CD4-positive, alpha-beta T cell treated with Interleukin-1 beta for 1 hour (primary cell): ENCODE results near the gene SPAG17.

Experiments used
- DNase-seq, 2 donors: peaks; one replicate each; pipeline ENCODE4 v3.0.0-alpha.2; 2020 to 2022

Gene SPAG17

DNA sequence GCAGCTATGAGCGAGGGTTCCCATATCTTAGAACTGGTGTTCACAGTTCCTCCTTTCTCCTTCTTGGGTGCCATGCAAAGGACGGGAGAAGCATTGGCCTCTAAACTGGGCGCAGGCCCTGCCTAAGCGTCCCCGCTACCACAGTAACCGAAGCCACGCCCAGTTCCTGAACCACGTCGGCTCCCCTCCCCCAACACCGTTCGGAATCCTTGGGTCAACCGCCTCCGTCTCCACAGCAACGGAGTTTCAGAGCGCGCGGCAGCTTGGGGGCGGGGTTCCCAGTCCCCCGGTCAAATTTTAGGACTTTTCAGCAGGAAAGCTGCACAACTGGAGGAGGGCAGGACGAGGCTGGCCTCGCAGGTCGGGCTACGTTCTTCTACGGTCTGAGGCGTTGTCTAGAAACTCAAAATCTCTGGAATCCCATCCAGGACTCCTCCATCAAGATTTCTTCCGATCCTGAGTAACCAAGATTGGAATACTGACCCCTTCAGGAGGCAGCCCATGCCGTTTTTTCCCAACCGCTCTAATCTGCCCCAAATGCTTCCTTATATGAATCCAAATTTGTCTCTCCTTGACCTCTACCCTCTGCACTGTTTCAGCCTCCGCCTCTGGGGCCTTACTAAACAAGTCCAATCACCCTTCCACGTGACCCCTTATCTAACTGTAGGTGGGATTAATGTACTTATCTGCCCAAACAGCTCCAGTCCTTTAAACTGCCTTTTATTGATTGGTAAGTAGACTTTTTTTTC, at the start of gene SPAG17:
Gene SPAG17 (minus strand): TSS at position 145 of the 749 bp plus-strand sequence. CDS start 71 bp downstream, at position 74.
- DNase-seq, result peak in 1 of 2 donors; percentile 2

DNA sequence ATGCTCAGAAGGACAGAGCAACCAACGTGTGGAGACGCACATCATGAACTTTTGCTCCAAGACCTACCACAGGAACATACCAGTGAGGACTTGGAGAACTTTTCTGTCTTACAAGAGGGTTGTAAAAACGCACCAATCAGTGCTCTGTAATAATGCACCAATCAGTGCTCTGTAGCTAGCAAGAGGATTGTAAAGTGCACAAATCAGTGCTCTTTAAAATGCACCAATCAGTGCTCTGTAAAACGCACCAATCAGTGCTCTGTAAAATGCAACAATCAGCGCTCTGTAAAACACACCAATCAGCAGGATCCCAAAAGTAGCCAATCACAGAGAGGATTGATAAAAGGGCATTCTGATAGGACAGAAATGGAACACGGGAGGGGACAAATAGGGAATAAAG, 40.4 kb upstream of the SPAG17 start:
- no peak for DNase-seq

DNA sequence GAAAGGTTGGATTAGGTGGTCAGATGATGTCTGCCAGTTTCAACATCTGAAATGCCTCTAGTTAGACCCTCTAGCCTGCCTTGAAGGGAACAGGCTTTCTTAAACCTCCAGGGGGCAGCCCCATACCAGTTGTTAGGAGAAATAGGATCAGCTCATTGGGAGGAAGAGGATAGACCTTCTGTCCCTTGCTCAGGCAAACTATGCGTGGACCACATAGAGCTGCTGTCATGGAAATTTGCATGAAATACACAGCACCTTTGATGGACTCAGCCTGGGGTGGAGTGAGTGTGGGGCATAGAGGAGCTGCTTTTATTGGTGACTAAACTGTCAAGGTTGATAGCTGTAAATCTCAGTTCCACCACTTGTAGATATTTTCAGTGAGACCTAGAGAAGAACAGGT, 38.4 kb upstream of the SPAG17 start:
- no peak for DNase-seq

DNA sequence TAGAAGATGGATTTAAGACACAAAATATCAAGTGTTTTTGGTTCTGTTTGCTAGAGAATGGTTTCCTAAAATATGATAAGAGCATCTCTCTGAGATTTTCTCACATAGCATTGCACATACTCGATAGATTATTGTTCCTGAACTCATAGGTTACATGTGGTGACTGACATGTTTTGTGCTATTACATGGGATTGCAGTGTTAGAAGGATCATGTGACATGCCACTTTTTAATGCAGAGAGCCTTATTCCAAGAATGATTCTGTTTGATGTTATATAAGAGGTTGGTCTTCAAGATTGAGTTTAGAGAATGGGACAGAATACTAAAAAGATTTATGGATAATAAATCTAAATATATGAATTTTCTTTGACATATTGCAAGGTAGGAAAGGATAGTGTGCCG, 34.4 kb upstream of the SPAG17 start:
- DNase-seq, result no peak

DNA sequence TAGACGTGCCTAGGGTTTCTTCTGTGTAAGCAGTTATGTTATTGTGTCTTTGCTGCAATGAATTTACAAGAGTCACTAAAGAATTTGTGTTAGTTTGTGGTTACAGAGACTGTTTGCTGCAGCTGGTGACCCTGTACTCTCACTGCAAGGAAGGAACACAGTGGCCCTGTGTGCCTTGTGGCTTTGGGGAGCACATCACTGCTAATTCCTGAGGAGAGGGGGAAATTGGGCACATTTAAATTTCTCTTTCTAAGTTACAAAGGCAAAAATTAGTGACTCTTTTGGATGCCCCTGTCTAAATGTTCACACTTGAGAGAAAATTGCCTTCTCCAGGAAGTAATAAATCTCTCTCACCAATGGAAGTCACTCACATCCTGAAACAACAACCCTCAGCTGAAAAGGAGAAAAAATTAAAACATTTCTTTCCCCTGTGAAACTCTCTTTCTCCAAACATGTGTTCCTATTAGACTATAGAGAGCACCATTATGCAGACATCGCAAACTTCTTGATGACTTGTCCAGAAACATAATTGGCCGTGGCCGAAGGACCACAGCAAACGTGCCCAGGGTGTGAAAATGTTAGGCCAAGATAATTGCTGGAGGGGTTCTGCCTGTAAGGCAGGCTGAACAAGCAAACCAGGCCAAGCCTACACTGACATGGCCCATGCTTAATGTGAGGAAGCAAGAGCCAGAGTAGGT, 32.3 kb upstream of the SPAG17 start:
- DNase-seq, result no peak

DNA sequence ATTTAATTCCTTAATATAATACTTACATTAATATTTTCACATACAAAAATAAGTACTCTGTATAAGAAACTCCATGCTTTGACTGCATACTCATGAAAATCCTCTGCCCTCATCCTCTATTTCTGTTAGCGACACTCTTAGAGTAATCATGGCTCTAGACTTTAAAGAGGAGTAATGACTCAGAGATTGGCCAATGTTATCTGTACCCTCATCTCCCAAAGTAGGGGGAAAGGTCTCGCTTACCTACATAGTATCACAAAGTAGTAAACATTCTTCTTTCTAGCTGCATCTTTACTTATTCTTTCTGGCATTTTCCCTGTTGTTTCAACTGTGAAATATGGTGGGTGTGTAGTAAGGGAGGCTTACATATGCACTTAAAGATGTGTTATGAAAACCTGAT, 29.8 kb upstream of the SPAG17 start:
- DNase-seq, result no peak

DNA sequence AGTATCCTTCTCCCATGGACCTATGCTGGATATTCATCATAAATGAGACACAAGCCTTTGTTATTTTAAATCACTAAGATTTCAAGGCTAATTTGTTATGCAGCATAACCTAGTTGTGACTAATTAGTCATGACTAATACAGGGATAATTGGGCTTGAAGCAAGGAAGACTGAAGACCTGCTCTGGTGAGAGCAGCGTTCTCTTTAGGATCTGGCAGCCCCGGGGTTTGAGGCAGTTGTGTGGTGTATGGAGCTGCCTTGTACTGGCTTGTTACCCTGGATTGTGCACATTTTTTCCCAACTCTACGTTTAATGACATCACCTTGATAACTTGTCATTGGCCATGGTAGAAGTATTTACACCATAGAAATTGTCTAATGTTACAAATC, 25.7 kb upstream of the SPAG17 start:
- no peak for DNase-seq

DNA sequence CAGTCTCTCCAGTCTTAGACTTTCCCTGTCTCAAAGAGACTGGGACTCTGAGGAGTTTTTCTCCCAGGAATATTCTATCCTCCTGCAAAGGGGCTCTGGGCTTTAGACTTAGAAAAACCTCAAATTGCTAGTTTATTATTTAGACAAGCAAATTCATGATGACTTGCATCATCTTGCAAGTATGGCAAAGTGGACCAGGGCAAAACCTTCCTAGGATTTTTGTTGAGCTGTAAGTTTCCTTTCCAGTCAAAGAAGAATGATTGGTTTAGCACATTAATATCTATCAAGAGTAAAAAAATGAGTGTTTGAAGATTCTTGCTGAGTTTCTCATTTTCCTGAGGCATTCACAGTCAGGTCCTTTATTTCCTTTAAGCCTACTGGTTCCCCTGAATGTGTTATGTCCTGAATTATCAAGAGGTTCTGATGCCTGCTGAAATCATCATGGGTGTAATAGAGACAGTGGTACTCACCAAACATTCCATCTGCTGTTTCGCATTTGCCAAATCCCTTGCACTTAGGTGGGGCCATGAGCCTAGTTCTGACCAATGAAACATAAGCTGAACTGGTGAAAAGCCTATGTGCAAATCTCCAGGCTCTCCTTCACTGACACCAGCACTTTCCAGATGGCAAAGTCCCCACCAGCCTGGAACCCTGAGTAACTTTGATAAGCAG, 25.2 kb upstream of the SPAG17 start:
- DNase-seq, result no peak

DNA sequence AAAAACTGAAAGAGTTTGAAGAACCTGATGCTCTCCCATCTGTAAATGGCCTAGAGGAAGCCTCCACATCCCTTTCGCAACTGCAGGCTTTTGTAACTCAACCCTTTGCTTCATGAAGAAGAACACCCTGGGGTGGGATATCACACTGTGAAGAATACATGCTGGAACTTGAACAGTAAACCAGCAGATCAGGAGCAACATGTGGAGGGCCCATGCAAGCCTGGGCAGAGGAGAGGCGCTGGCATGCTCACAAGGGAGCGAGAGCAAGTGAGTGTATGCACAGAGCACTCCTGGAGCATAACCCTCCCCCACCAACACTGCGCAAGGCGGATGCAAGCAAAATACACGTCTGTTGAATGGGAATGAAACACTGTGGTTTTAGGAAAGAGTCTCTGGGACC, 24.6 kb upstream of the SPAG17 start:
- DNase-seq, result no peak

DNA sequence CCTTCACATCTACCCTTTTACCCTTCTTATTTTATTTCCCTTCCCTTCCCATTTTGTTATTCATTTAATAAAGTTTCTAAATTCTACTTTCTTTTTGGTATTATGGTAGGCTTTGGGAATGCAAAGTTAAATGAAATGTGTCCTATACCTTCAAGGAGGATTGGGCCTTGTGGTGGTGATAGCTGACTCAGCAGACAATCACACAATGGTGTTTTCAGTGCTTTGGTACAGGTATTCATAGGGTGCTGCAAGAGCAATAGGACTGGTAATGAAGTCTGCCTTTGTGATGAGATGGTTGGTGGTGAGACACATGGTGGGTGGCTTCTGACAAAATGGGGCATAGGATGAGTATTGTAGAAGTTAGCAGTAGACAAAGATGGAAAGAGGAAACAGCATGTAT, 21.9 kb upstream of the SPAG17 start:
- no peak for DNase-seq

DNA sequence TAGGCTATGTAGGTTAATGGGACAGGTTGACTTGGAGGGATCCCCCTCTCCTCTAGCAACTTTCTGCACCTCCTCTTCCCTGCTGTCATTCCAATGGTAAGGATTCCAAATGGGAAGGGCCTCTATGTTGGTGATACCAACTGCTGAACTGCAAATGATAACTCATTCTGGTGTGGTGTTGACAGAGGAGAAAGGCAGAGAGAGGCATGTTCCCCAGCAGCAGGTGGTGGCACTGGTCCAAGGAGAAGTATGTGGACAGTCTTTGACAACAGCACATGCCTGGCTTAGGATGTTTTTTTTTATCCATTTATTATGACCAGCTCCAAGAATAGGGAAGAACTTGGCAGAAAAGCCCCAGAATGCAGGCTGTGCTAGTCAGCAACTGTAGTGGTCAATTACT, 19.6 kb upstream of the SPAG17 start:
- DNase-seq, result no peak

DNA sequence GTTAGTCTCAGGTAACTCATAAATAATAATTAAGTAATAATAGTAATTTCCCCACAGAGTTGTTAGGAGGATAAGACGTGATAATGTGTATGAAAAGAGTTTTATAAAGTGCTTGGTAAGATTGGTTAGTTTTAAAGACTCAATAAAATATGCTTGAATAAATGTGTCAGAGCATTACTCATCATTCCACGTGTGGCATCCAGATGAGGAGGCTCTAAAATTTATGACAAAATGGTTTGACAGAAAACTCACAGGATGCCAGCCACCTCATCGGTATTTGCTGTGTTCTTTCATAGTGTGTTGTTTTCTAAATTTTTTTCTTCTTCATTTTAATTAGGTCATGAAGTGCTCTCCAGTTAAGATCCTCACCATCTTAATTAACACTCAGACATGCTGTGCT, 19.1 kb upstream of the SPAG17 start:
- DNase-seq, result no peak

DNA sequence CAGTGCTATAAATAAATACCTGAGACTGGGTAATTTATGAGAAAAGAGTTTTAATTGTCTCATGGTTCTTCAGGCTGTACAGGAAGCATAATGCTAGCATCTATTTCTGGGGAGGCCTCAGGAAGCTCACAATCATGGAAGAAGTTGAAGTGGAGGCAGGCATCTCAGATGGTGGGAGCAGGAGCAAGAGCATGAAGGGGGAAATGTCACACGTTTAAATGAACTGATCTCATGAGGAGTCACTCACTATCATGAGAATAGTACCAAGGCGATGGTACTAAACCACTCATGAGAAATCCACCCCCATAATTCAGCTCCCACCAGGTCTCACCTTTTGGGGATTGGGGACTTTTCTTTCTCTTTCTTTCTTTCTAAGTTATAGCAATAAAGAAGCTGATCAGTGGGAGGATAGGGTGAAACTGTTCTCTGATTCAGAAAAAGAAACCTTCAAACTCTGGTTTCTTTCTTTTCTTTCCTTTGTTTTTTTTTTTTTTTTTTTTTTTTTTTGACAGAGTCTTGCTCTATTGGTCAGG, 17.1 kb upstream of the SPAG17 start:
- no peak for DNase-seq

DNA sequence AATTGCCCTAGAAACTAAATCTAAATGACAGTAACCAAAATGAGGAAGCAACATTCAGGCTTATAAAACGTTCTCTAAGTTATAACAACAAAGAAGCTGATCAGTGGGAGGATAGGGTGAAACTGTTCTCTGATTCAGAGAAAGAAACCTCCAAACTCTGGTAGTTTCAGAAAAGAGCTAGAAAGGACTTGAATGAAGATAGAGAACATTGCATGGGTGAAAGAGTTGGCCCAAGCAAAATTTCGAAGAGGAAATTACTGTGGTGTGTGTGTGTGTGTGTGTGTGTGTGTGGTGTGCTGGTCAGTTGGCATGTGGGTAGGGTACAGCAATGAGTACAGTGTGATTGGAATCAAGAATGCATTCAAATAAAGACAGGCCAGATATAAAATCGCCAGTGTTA, 16.5 kb upstream of the SPAG17 start:
- no peak for DNase-seq

DNA sequence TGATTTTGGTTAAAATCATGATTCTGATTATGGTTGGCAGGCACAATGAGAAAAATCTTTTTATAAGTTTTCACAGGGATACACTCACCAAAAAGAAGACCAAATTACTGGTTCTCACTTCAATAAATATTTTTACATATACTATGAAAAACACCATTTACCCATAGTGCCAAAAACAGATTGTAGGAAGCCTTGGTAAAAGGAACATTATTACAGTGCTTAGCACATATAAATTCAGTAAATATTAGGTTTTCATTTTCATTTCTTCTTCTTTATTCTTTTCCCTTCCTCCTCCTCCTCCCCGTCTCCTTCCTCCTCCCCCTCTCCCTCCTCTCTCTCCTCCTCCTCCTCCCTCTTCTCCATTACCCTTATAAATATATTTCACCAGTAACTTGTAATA, 15.8 kb upstream of the SPAG17 start:
- no peak for DNase-seq

DNA sequence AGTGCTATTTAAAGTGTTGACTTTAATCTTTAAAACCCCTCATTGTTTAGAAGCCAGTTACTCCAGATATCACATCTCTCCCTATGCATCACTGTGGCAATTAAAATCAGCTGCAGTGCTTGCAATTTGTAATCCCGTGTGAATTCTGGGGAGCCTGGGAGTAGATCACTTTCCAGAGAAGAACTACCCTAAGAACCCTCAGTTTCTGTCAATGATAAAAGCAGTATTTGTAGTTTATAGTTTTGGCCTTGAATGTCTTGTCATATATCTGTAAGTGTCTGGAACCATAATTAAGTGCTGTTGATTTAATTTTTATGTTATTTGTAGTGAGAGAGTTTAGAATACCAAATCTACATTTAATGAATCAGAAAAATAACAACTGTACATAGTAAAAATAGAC, 5.5 kb upstream of the SPAG17 start:
- DNase-seq, result no peak

DNA sequence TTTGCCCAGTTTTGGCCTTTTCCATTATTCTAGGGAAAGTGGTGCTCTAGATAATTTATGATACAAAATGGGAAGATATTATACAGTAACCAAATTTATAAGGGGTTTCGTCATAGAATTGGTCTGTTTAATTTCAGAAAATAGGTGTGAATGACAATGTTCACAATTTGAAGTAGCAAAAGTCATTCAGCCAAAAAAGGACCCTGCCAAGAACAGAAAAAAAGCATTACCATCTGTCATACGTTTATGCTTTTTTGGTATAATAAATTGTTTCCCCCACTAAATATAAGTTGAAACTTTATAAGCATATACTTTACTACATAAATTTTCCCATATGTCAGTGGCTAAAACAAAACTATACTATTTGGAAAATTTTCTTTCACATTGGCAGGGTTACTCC, 4.5 kb upstream of the SPAG17 start:
- no peak for DNase-seq

DNA sequence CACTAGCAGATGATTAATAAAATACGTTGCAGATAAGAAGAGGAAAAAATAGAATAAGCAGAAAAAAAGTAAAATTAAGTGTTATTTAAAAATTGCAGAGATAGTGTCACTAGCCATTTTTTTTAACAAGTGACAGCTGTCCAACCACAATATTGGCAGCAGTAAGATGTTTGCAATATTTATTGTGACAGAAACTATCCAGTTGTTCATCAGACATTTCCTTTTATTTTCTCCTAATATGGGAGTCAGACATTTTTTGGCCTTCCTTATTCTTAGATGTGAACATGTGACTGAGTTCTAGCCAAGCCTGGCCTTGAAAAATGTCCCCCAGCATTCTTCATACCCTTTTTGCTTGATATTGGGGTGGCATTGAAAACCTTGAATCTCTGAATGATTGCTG, 3.4 kb upstream of the SPAG17 start:
- DNase-seq, result no peak

DNA sequence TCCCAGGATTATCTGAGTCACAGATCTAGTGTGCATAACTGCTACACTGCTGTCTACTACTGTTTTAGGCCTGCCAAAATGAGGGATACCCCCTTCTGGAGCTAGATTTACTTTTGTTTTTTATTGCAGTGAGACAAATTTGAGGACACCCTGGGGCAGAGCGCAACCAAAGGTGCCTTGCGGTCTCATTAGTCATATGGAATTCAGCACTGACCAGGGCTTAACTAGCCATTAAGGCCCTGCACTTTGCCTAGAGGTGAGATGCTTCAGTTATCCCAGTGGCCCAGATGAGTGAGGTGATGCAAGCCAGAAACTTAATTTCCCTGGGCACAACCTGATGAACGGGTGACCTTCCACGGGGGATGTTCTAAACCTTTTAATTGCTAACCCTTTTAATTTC, 998 bp upstream of the SPAG17 start:
- DNase-seq, result no peak

DNA sequence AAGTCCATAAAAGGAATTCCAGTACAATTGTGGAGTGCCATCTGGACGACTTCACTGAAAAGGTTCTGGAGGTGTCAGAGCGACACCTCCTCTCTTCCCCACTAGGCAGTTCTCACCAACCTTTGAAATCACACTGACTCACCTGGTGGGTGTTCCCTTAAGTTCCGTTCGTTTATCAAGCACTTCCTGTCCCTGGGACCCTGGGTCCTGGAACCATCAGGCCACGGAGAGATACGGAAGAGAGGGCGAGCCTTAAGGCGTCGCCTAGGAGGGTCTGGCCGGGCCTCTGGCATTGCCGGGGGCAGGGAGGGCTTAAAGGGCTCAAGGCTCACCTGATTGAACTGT, 317 bp downstream of the SPAG17 start:
- no peak for DNase-seq

DNA sequence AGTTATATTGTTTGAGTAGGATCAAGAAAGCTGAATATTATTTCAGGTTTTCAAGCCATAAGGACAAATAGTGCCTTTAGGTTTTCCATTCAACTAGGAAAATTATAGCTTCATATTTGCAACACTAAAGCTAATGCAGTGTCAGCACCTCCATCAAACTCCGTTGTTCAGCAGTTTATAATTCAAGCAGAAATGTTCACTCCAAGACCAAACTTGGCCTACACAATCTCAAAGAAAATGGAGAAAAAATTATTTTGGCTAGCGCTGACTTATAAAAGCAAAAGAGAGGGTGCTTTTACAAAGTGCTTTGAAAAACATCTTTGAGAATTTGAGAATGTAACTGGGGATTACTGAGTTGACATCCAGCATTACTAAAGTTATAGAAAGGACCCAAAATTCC, 1.4 kb downstream of the SPAG17 start:
- no peak for DNase-seq

DNA sequence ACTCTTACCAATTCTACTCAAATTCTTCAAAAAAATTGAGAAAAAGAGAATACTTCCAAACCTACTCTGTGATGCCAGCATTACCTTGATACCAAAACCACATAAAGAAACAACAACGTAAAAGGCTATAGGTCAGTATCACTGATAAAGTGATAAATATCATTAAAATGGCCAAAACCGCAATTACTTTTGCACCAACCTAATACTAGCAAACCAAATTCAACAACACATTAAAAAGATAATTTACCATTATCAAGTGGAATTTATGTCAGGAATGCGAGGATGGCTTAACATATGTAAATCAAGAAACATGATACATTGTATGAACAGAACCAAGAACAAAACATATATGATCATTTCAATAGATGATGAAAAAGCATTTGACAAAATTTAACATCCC, 7.0 kb downstream of the SPAG17 start:
- DNase-seq, result no peak

DNA sequence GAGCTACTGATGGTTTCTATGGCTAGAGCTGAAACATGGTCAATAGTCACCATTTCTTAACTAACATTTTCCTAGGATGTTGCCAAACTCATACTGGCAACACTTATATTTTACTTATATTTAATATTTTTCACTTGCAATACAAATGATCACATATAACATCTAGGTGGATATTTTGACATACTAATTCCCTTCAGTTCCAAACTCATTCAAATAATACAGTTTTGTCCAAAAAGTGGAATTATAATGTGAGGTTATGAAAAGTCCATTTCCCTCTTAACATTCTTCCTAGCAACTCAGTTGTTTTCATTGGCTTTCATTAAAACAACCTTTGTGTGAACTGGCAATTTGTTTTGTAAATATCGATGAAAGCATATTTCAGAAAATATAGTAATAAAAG, 16.0 kb downstream of the SPAG17 start:
- no peak for DNase-seq

DNA sequence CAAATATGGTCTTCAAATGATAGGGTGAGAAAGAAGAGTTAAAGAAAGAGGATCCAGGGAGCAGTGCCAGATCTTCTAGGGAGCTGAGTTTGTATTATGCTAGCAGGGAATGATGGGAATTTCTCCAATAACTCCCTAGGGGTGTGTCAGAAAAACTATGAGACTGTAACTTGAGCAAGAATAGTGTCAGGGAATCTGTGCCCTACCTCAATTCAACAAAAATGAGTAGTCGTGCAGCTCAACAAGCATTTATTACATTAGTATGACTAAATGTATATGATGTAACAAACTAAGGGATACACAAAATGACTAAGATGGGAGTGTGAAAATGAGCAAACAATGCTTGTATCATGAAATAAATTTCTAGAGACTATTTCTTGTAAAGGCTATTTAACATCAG, 24.2 kb downstream of the SPAG17 start:
- DNase-seq, result no peak
